NT2/D1 (cell line): ENCODE measurements around the gene SRP14.

ENCODE experiments used
- YY1 ChIP-seq: IDR thresholded peaks from 2 replicates; pipeline ENCODE4 v1.6.1; 2011; ENCODE audit not compliant: insufficient read length, insufficient read depth
- ZNF274 ChIP-seq: IDR thresholded peaks from 2 replicates; pipeline ENCODE4 v1.6.1; 2011; ENCODE audit warnings: mild to moderate bottlenecking, low read depth, low read length

GRCh38 chr15:40085266-40085665 is 46.3 kb upstream of the SRP14 start:
- no peak for TF ChIP-seq YY1
- no peak for TF ChIP-seq ZNF274
